ENCODE results near the gene PRSS2.

Gene PRSS2

DNA sequence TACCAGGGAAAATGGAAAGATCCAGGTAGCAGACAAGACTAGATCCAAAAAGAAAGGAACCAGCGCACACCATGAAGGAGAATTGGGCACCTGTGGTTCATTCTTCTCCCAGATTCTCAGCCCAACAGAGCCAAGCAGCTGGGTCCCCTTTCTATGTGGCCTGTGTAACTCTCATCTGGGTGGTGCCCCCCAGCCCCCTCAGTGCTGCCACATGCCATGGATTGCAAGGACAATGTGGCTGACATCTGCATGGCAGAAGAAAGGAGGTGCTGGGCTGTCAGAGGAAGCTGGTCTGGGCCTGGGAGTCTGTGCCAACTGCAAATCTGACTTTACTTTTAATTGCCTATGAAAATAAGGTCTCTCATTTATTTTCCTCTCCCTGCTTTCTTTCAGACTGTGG lies 21.4 kb downstream of the PRSS2 start:
- no peak overlapping the region for H3K27ac ChIP-seq
- no peak for TF ChIP-seq ZFX (IDR thresholded peaks at IDR 0.05)

DNA sequence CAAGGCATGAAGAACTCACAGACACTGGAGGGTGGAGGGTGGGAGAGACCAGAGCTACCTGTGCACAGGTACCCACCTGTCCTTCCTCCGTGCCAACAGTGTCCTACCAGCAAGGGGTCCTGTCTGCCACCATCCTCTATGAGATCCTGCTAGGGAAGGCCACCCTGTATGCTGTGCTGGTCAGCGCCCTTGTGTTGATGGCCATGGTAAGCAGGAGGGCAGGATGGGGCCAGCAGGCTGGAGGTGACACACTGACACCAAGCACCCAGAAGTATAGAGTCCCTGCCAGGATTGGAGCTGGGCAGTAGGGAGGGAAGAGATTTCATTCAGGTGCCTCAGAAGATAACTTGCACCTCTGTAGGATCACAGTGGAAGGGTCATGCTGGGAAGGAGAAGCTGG lies 21.8 kb downstream of the PRSS2 start:
- TF ChIP-seq ZFX (IDR thresholded peaks at IDR 0.05), result no peak
- TF ChIP-seq, protein P1, sequence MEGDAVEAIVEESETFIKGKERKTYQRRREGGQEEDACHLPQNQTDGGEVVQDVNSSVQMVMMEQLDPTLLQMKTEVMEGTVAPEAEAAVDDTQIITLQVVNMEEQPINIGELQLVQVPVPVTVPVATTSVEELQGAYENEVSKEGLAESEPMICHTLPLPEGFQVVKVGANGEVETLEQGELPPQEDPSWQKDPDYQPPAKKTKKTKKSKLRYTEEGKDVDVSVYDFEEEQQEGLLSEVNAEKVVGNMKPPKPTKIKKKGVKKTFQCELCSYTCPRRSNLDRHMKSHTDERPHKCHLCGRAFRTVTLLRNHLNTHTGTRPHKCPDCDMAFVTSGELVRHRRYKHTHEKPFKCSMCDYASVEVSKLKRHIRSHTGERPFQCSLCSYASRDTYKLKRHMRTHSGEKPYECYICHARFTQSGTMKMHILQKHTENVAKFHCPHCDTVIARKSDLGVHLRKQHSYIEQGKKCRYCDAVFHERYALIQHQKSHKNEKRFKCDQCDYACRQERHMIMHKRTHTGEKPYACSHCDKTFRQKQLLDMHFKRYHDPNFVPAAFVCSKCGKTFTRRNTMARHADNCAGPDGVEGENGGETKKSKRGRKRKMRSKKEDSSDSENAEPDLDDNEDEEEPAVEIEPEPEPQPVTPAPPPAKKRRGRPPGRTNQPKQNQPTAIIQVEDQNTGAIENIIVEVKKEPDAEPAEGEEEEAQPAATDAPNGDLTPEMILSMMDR (conservative IDR thresholded peaks at IDR 0.05), result no peak
- H3K27ac ChIP-seq, result no peak overlapping the region

DNA sequence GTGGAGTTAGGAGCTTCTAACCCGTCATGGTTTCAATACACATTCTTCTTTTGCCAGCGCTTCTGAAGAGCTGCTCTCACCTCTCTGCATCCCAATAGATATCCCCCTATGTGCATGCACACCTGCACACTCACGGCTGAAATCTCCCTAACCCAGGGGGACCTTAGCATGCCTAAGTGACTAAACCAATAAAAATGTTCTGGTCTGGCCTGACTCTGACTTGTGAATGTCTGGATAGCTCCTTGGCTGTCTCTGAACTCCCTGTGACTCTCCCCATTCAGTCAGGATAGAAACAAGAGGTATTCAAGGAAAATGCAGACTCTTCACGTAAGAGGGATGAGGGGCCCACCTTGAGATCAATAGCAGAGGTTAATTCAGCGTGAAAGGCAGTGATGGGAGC lies 22.4 kb downstream of the PRSS2 start:
- H3K27ac ChIP-seq, result no peak overlapping the region
- TF ChIP-seq, protein P1 (conservative IDR thresholded peaks at IDR 0.05), result no peak
- no peak for TF ChIP-seq ZFX (IDR thresholded peaks at IDR 0.05)

DNA sequence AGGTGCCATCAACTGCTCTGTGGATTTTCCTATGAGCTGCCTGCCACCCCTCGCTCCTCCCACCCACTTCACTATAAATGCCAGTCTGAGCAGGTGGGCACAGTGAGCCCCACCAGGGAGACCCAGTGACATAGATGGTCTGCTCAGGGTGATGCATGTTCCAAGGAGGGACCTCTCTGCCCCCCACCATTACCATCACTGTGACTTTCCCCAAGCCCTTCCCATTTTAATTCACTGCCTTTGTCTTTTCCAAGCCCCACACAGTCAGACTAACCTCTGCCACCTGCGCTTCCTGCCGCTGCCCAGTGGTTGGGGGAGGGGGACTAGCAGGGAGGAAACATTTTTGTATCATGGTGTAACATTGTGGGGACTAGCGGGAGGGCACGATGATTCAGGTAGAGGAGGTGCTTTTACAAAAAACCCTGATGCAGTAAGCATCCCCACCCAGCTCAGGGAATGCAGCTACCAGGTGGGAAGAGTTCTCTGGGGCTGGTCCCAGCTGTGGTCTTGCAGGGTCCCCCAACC lies 24.6 kb downstream of the PRSS2 start:
- TF ChIP-seq ZFX (IDR thresholded peaks at IDR 0.05), result no peak
- TF ChIP-seq, protein P1 (conservative IDR thresholded peaks at IDR 0.05), result no peak

DNA sequence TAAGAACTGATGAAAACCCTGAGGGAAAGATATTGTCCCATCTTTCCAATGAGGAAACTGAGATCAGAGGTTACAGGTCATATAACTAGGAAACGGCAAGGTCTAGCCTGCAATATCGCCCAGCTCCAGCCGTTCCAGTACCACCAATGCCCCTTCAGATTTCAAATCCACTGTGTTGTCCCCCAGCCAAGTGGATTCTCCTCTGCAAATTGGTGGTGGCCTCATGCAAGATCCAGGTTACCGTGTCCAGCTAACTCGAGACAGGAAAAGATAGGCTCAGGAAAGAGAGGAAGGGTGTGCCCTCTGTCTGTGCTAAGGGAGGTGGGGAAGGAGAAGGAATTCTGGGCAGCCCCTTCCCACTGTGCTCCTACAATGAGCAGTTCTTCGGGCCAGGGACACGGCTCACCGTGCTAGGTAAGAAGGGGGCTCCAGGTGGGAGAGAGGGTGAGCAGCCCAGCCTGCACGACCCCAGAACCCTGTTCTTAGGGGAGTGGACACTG lies 25.3 kb downstream of the PRSS2 start:
- H3K27ac ChIP-seq, result no peak overlapping the region
- TF ChIP-seq ZFX (IDR thresholded peaks at IDR 0.05), result no peak

More for the DNA sequence above, 24.6 kb downstream of the PRSS2 start:
- H3K27ac ChIP-seq, result no peak overlapping the region

DNA sequence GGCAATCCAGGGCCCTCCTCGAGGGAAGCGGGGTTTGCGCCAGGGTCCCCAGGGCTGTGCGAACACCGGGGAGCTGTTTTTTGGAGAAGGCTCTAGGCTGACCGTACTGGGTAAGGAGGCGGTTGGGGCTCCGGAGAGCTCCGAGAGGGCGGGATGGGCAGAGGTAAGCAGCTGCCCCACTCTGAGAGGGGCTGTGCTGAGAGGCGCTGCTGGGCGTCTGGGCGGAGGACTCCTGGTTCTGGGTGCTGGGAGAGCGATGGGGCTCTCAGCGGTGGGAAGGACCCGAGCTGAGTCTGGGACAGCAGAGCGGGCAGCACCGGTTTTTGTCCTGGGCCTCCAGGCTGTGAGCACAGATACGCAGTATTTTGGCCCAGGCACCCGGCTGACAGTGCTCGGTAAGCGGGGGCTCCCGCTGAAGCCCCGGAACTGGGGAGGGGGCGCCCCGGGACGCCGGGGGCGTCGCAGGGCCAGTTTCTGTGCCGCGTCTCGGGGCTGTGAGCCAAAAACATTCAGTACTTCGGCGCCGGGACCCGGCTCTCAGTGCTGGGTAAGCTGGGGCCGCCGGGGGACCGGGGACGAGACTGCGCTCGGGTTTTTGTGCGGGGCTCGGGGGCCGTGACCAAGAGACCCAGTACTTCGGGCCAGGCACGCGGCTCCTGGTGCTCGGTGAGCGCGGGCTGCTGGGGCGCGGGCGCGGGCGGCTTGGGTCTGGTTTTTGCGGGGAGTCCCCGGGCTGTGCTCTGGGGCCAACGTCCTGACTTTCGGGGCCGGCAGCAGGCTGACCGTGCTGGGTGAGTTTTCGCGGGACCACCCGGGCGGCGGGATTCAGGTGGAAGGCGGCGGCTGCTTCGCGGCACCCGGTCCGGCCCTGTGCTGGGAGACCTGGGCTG lies 26.0 kb downstream of the PRSS2 start:
- TF ChIP-seq, protein P1 (conservative IDR thresholded peaks at IDR 0.05), result no peak
- TF ChIP-seq ZFX (IDR thresholded peaks at IDR 0.05), result no peak
- no peak overlapping the region for H3K27ac ChIP-seq

DNA sequence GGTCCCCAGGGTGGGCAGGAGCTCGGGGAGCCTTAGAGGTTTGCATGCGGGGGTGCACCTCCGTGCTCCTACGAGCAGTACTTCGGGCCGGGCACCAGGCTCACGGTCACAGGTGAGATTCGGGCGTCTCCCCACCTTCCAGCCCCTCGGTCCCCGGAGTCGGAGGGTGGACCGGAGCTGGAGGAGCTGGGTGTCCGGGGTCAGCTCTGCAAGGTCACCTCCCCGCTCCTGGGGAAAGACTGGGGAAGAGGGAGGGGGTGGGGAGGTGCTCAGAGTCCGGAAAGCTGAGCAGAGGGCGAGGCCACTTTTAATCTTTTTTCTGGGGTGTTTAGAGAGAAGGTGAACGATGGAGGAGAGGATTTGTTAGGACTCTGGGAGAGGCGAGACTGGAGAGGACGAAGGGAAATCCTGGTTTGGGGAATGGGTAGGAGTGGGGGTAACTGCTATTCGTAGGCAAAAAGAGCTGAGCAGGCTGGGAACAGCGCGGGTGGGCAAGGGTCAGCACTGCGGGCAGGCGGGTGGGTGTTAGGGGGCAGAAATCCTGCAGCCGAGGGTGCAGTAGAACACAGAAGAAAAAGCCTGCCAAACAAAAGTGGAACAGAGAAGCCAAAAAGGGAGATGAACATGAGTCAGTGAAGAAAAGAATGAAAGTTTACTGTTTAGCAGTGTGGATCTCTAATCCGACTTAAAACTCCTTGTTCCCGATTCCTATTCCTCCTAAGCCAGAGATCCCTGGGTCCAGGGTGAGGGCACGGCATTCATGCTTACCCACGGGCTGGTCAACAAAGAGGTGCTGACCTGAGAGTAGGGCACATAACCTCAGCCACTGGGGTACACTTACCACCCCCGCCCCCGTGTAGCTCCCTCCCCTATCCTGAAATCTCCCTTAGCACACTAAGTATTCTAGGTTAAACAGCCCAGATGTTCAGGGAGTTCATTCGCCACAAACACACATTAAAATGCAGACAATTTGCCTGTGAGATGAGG lies 26.9 kb downstream of the PRSS2 start:
- no peak overlapping the region for H3K27ac ChIP-seq
- no peak for TF ChIP-seq ZFX (IDR thresholded peaks at IDR 0.05)
- TF ChIP-seq, protein P1 (conservative IDR thresholded peaks at IDR 0.05), result no peak

Data from C4-2B (cell line).